Measurements from ENCODE around the gene ELOVL4. TPM values are rescaled to one million over a fixed set of nuclear protein-coding genes. Genes with fewer than 3 reads are reported as not detected.

Gene ELOVL4
- total and polyA plus RNA-seq, 2 of the 4 experiments (the other 2 are of a cell fraction), result 2.2 to 2.3 TPM

- no peak overlapping the region for H2AK5ac ChIP-seq (ENCODE audit: low read depth, low read length)
- BruUV-seq (replicated peaks), result no TSS peak
- H4K8ac ChIP-seq (ENCODE audit: low read depth in 2 of 2, low read length in 2 of 2), result no peak overlapping the region
- H3K9me1 ChIP-seq (ENCODE audit: insufficient read depth, low read length), result no peaks in the 10 kb centered on the region
- WGBS, 2 experiments (ENCODE audit: extremely low coverage in 2 of 2, insufficient read length in 1 of 2), result no CpG with 5 or more reads among the region's 3 CpGs
- H2BK15ac ChIP-seq (ENCODE audit: low read depth, low read length), result no peak overlapping the region
- no peaks in the 10 kb centered on the region for H3K36me3 ChIP-seq (ENCODE audit: control insufficient read depth, insufficient read depth, low read length)
- dilution Hi-C loops (cut with HindIII; ENCODE audit: low sequenced_read_pairs, unreplicated experiment), result no loop called here
- no peak overlapping the region for H3K18ac ChIP-seq (ENCODE audit: low read depth, low read length)
- no peak overlapping the region for H3K4ac ChIP-seq (ENCODE audit: low read depth, low read length)
- no peaks in the 10 kb centered on the region for H3K79me1 ChIP-seq (ENCODE audit: low read depth in 1 of 2, low read length in 2 of 2)
- in situ Hi-C loops (cut with MboI; ENCODE audit: low sequenced_read_pairs), result no loop called here
- no peak overlapping the region for H4K5ac ChIP-seq (ENCODE audit: low read depth, low read length)
- no peak overlapping the region for H2AFZ ChIP-seq (replicated peaks; ENCODE audit: low read length, poor library complexity)
- H3K27me3 ChIP-seq (ENCODE audit: control insufficient read depth, insufficient read depth, low read length), result no peaks in the 10 kb centered on the region
- no peaks in the 10 kb centered on the region for H3K4me1 ChIP-seq (ENCODE audit: control insufficient read depth, insufficient read depth, low read length)
- no peak overlapping the region for H3K27ac ChIP-seq (ENCODE audit: insufficient read depth, low read length)
- H3K14ac ChIP-seq (replicated peaks; ENCODE audit: low read depth, low read length), result no peak overlapping the region
- CTCF ChIA-PET, result interaction anchor here (1.2 kb wide), 1 partner anchor 19 kb away, joined by 4 read pairs; no protein-coding TSS in a partner anchor
- H3K9me3 ChIP-seq (ENCODE audit: control insufficient read depth, insufficient read depth, low read length), result no peaks in the 10 kb centered on the region
- POLR2A ChIA-PET (ENCODE audit: unreplicated experiment), result no interaction called here
- H3K23ac ChIP-seq (ENCODE audit: low read depth, low read length), result no peak overlapping the region
- DNase-seq (no peak), ATAC-seq (ENCODE audit: low read depth) (no peak)
- H4K20me1 ChIP-seq (ENCODE audit: insufficient read depth, low read length), result no peaks in the 10 kb centered on the region
- no peak for TF ChIP-seq RAD21 (IDR thresholded peaks at IDR 0.05; ENCODE audit: low read length)
- H4K91ac ChIP-seq (ENCODE audit: insufficient read depth, low read depth, low read length), result no peak overlapping the region
- no peak overlapping the region for H3K56ac ChIP-seq (ENCODE audit: extremely low read depth, insufficient read depth, low read length)
- H3K4me3 ChIP-seq (ENCODE audit: insufficient read depth, low read depth, low read length), result no peak overlapping the region
- no peak overlapping the region for H2BK20ac ChIP-seq (ENCODE audit: low read depth, low read length)
- intact Hi-C loops (cut with micrococcal nuclease), result no loop called here
- no peak overlapping the region for H2AK9ac ChIP-seq (replicated peaks; ENCODE audit: low read depth, low read length, poor library complexity)
- H3K4me2 ChIP-seq (ENCODE audit: low read depth, low read length), result no peak overlapping the region
- H3K9ac ChIP-seq (ENCODE audit: low read depth, low read length), result no peak overlapping the region
- no peak overlapping the region for H2BK5ac ChIP-seq (ENCODE audit: low read depth, low read length, poor library complexity, severe bottlenecking)
- no peak overlapping the region for H2BK120ac ChIP-seq (ENCODE audit: low read depth, low read length)
These were observed 58.8 kb downstream of the ELOVL4 start for GRCh38 chr6:79888587-79888986.

Data from IMR-90 (cell line).